Activated CD4-positive, alpha-beta T cell treated with anti-CD3 and anti-CD28 coated beads, Interleukin-2, Interleukin-6, amounts not matched to agents 100 ng/mL and 50 ng/mL, durations not matched to agents 16 hours and 8 hours (primary cell): ENCODE measurements around the gene PAX6.
"Not testable (repeated sequence)": the region's sequence is repeated elsewhere in the genome, so short reads cannot be mapped to it uniquely, and the experiment has no call there.

ENCODE experiments used
- DNase-seq: peaks from one replicate; pipeline ENCODE4 v3.0.0-alpha.2; 2020

The PAX6 gene

GRCh38 chr11:31763296-31763695, 47.8 kb downstream of the PAX6 start:
- no peak for DNase-seq

GRCh38 chr11:31761636-31762035, 49.5 kb downstream of the PAX6 start:
- no peak for DNase-seq

- no peak for DNase-seq
Observed at GRCh38 chr11:31757260-31757835, 53.8 kb downstream of the PAX6 start.

GRCh38 chr11:31747581-31747980, 63.5 kb downstream of the PAX6 start:
- no peak for DNase-seq

- not testable (repeated sequence) for DNase-seq
Observed at GRCh38 chr11:31740731-31741368, 70.3 kb downstream of the PAX6 start.

- no peak for DNase-seq
Observed at GRCh38 chr11:31740131-31740530, 71.0 kb downstream of the PAX6 start.
